K562 (cell line): Measurements from ENCODE around the gene DUS1L. TPM values are rescaled to one million over a fixed set of nuclear protein-coding genes. Genes with fewer than 3 reads are reported as not detected.
A peak's percentile ranks its signal among the peaks of the same experiment; 100 is the strongest.

ENCODE experiments used
- DIDO1 ChIP-seq: fragments of 450-650 bp; IDR thresholded peaks from 2 replicates; pipeline ENCODE4 v1.6.1; 2016; ENCODE audit warnings: low read depth, missing biosample characterization, missing genetic modification characterization
- JUNB ChIP-seq: fragments of 450-650 bp; formaldehyde crosslinking; conservative IDR thresholded peaks from 2 replicates; pipeline ENCODE4 v1.4.0; 2020; ENCODE audit warnings: mild to moderate bottlenecking
- MYBL2 ChIP-seq, 2 experiments: fragments of 450-650 bp in 1 of 2; sonication (generic) in 1 of 2; formaldehyde crosslinking in 1 of 2; IDR thresholded peaks; 2 replicates each; pipeline versions ENCODE4 v1.6.1 to v1.8.1; 2017 to 2022; ENCODE audit warnings: borderline replicate concordance in 1 of 2, inconsistent platforms in 1 of 2, low read depth in 1 of 2, mild to moderate bottlenecking in 1 of 2, missing genetic modification reagents in 1 of 2, moderate library complexity in 1 of 2
- NONO ChIP-seq, 2 experiments: fragments of 200-400 bp in 1 of 2; fragments of 450-650 bp in 1 of 2; formaldehyde crosslinking in 1 of 2; IDR thresholded peaks; 2 replicates each; pipeline ENCODE4 v1.6.1; 2017; ENCODE audit warnings: low read depth in 2 of 2, mild to moderate bottlenecking in 2 of 2, moderate library complexity in 2 of 2, low read length in 1 of 2
- NR2F6 ChIP-seq: fragments of 450-650 bp; formaldehyde crosslinking; IDR thresholded peaks from 2 replicates; pipeline ENCODE4 v1.4.0; 2020; ENCODE audit warnings: mild to moderate bottlenecking
- PHB2 ChIP-seq: fragments of 450-650 bp; IDR thresholded peaks from 2 replicates; pipeline ENCODE4 v1.6.1; 2017; ENCODE audit warnings: low read depth
- RBM15 ChIP-seq: fragments of 200-400 bp; formaldehyde crosslinking; IDR thresholded peaks from 2 replicates; pipeline ENCODE4 v1.6.1; 2018; ENCODE audit warnings: mild to moderate bottlenecking, low read length, moderate library complexity; ENCODE audit not compliant: insufficient read depth
- SMAD1 ChIP-seq: fragments of 150-350 bp; IDR thresholded peaks from 2 replicates; pipeline ENCODE4 v1.6.1; 2014; ENCODE audit warnings: low read length, low read depth; ENCODE audit not compliant: partially characterized antibody
- SNIP1 ChIP-seq: fragments of 450-650 bp; IDR thresholded peaks from 2 replicates; pipeline ENCODE4 v1.7.1; 2017; ENCODE audit warnings: low read depth, mild to moderate bottlenecking
- SRSF7 ChIP-seq: fragments of 200-400 bp; formaldehyde crosslinking; optimal IDR thresholded peaks from 2 replicates; pipeline ENCODE3; 2017; ENCODE audit warnings: mild to moderate bottlenecking, low read depth, low read length
- TCF7 ChIP-seq: sonication (generic); IDR thresholded peaks from 2 replicates; pipeline ENCODE4 v1.6.1; 2016; ENCODE audit warnings: antibody characterized with exemption, borderline replicate concordance
- TCFL5 ChIP-seq: fragments of 250-450 bp; sonication (Bioruptor Pico); conservative IDR thresholded peaks from 2 replicates; pipeline ENCODE4 v1.6.1; 2021; ENCODE audit warnings: mild to moderate bottlenecking, moderate library complexity, matching md5 sums
- ZNF143 ChIP-seq: sonication (generic); formaldehyde crosslinking; IDR thresholded peaks from 2 replicates; pipeline ENCODE4 v1.9.0; 2022; ENCODE audit warnings: mild to moderate bottlenecking, missing genetic modification reagents
- ZNF175 ChIP-seq: fragments of 200-800 bp; sonication (Bioruptor generic); IDR thresholded peaks from 2 replicates; pipeline ENCODE4 v1.6.1; 2016; ENCODE audit warnings: low read depth, mild to moderate bottlenecking, missing genetic modification characterization, missing compliant biosample characterization
- ZNF347 ChIP-seq: fragments of 450-650 bp; formaldehyde crosslinking; IDR thresholded peaks from 2 replicates; pipeline ENCODE4 v1.4.0; 2020; ENCODE audit warnings: low read depth, mild to moderate bottlenecking, moderate library complexity
- ZNF354B ChIP-seq: fragments of 250-450 bp; sonication (Bioruptor Pico); IDR thresholded peaks from 2 replicates; pipeline ENCODE4 v1.4.0; 2020
- ZNF444 ChIP-seq: fragments of 250-450 bp; sonication (Bioruptor Pico); IDR thresholded peaks from 2 replicates; pipeline ENCODE4 v1.4.0; 2020; ENCODE audit warnings: mild to moderate bottlenecking, moderate library complexity
- ZNF696 ChIP-seq: fragments of 250-450 bp; sonication (Bioruptor Pico); conservative IDR thresholded peaks from 2 replicates; pipeline ENCODE4 v1.4.0; 2020; ENCODE audit warnings: mild to moderate bottlenecking, moderate library complexity
- polyA plus RNA-seq, 8 experiments: library from polyadenylated mRNA; depleted of rRNA in 4 of 8; stranded (reverse) in 5 of 8; unstranded in 3 of 8; fragments of >200 nt; fragmentation: Nextera tagmentation in 2 of 8; fragmentation: Illumina TruSeq in 1 of 8; extraction: Ambion mirVana in 2 of 8; extraction: Trizol in 1 of 8; gene quantifications; 2 replicates each; pipeline versions ENCODE4 v1.2.1 to v1.2.3, GENCODE V29; 2011 to 2014; ENCODE audit warnings: inconsistent platforms in 1 of 8, missing spikeins in 1 of 8
- total RNA-seq, 7 experiments: library from RNA; depleted of rRNA in 6 of 7; stranded (reverse); fragments of >200 nt in 6 of 7; fragmentation: Illumina TruSeq in 2 of 7; extraction: Trizol in 2 of 7; gene quantifications; 2 replicates each; pipeline versions ENCODE4 v1.2.1 to v1.2.3, GENCODE V29; 2011 to 2021; ENCODE audit warnings: low replicate concordance in 1 of 7
- TF ChIP-seq, protein P1 (sequence below): fragments of 450-650 bp; IDR thresholded peaks from 2 replicates; pipeline ENCODE4 v1.6.1; 2016; ENCODE audit warnings: missing biosample characterization, missing genetic modification characterization
- TF ChIP-seq, protein P2 (sequence below): fragments of 250-450 bp; sonication (Bioruptor Pico); IDR thresholded peaks from 2 replicates; pipeline ENCODE4 v1.9.0; 2021; ENCODE audit warnings: mild to moderate bottlenecking
- TF ChIP-seq, protein P3 (sequence below): sonication (generic); formaldehyde crosslinking; IDR thresholded peaks from 2 replicates; pipeline ENCODE4 v1.8.0; 2023; ENCODE audit warnings: missing genetic modification reagents, mild to moderate bottlenecking, borderline replicate concordance

Gene DUS1L
- total and polyA plus RNA-seq, 9 of the 15 experiments (the other 6 are each of a cell fraction or from before 2014, with no cell fraction given), result 7.8 to 210 (median 83.9) TPM

DNA sequence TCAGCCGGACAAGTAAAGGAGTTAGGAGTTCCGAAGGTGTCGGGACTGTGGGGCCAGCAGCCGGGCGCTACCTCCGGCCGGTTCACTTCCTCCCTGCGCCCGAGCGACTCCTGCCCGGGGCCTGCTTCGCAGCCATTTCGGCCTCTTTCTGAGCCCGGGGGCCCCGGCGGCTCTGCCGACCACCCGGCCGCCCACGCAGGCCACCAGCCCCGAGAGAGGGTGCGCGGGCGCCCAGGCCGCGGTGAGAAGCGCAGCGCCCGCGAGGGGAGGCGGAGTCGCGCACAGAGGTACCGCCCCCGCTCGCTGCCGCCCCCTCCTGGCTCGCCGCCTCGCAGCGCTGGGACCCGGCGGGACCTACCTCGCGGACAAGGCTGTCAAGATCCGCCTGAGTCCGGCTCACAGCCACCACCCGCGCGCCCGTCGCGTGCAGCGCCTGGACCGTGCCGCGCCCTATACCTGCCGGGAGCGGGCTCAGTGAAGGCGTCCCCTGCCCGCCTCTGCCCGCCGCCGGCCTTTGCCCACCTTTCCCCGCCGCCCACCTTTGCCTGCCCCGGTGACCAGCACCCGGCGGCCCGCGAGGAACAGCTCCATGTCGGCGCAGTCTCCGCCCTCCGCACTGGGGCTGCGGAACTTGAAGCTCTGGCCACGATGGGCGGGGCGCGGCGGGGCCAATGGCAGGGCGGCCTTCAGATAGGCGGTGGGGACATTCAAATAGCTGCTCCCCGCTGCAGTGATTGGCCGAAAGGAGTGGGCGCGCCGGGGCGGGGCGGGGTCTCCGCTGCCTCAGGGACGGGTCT lies 28.3 kb downstream of the DUS1L start, which contains the start of gene DCXR (continued):
- TF ChIP-seq NONO (IDR thresholded peaks at IDR 0.05; ENCODE audit: low read depth in 2 of 2, low read length in 1 of 2) (peak; percentile 80 to 98; a peak in 3 of 4 replicates), SMAD1 (no peak), ZNF143 (CRISPR knock-in tag) (no peak), NR2F6 (CRISPR knock-in tag) (no peak), PHB2 (no peak), ZNF444 (CRISPR knock-in tag) (no peak), ZNF696 (CRISPR knock-in tag) (no peak), MYBL2 (IDR thresholded peaks at IDR 0.05; ENCODE audit: low read depth) (no peak), MYBL2 (CRISPR knock-in tag; IDR thresholded peaks at IDR 0.05; ENCODE audit: borderline replicate concordance) (no peak), TCFL5 (CRISPR knock-in tag) (no peak), TCF7 (no peak), SRSF7 (no peak), JUNB (CRISPR knock-in tag) (no peak), ZNF354B (CRISPR knock-in tag) (no peak), ZNF175 (CRISPR knock-in tag) (no peak), RBM15 (no peak), SNIP1 (no peak), ZNF347 (no peak), DIDO1 (tag) (no peak)
- TF ChIP-seq, protein P1, sequence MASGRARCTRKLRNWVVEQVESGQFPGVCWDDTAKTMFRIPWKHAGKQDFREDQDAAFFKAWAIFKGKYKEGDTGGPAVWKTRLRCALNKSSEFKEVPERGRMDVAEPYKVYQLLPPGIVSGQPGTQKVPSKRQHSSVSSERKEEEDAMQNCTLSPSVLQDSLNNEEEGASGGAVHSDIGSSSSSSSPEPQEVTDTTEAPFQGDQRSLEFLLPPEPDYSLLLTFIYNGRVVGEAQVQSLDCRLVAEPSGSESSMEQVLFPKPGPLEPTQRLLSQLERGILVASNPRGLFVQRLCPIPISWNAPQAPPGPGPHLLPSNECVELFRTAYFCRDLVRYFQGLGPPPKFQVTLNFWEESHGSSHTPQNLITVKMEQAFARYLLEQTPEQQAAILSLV (tag), result no peak
- TF ChIP-seq, protein P2, sequence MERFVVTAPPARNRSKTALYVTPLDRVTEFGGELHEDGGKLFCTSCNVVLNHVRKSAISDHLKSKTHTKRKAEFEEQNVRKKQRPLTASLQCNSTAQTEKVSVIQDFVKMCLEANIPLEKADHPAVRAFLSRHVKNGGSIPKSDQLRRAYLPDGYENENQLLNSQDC (CRISPR knock-in tag), result no peak
- TF ChIP-seq, protein P3, sequence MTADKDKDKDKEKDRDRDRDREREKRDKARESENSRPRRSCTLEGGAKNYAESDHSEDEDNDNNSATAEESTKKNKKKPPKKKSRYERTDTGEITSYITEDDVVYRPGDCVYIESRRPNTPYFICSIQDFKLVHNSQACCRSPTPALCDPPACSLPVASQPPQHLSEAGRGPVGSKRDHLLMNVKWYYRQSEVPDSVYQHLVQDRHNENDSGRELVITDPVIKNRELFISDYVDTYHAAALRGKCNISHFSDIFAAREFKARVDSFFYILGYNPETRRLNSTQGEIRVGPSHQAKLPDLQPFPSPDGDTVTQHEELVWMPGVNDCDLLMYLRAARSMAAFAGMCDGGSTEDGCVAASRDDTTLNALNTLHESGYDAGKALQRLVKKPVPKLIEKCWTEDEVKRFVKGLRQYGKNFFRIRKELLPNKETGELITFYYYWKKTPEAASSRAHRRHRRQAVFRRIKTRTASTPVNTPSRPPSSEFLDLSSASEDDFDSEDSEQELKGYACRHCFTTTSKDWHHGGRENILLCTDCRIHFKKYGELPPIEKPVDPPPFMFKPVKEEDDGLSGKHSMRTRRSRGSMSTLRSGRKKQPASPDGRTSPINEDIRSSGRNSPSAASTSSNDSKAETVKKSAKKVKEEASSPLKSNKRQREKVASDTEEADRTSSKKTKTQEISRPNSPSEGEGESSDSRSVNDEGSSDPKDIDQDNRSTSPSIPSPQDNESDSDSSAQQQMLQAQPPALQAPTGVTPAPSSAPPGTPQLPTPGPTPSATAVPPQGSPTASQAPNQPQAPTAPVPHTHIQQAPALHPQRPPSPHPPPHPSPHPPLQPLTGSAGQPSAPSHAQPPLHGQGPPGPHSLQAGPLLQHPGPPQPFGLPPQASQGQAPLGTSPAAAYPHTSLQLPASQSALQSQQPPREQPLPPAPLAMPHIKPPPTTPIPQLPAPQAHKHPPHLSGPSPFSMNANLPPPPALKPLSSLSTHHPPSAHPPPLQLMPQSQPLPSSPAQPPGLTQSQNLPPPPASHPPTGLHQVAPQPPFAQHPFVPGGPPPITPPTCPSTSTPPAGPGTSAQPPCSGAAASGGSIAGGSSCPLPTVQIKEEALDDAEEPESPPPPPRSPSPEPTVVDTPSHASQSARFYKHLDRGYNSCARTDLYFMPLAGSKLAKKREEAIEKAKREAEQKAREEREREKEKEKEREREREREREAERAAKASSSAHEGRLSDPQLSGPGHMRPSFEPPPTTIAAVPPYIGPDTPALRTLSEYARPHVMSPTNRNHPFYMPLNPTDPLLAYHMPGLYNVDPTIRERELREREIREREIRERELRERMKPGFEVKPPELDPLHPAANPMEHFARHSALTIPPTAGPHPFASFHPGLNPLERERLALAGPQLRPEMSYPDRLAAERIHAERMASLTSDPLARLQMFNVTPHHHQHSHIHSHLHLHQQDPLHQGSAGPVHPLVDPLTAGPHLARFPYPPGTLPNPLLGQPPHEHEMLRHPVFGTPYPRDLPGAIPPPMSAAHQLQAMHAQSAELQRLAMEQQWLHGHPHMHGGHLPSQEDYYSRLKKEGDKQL (CRISPR knock-in tag), result no peak
